NCI-H2196 treated with DMSO at 0.1 percent for 48 hours (cell line): ENCODE measurements around the gene PLEKHM3.

Experiments used
- DNase-seq: peaks from one replicate; lab custom pipeline; 2025; ENCODE audit not compliant: unreplicated experiment; lab: John Stamatoyannopoulos, UW

Gene PLEKHM3

GRCh38 chr2:207805566-207806226, 219.6 kb downstream of the PLEKHM3 start:
- no peak for DNase-seq

GRCh38 chr2:207802650-207803049, 222.7 kb downstream of the PLEKHM3 start:
- no peak for DNase-seq

- DNase-seq = no peak
Observed at GRCh38 chr2:207801259-207801658, 224.1 kb downstream of the PLEKHM3 start.

- DNase-seq = peak; percentile 72
Observed at GRCh38 chr2:207796585-207797350, 228.6 kb downstream of the PLEKHM3 start.

GRCh38 chr2:207792244-207792785, 233.0 kb downstream of the PLEKHM3 start:
- peak; percentile 29 for DNase-seq

- no peak for DNase-seq
Observed at GRCh38 chr2:207791579-207792243, 233.6 kb downstream of the PLEKHM3 start.

- no peak for DNase-seq
Observed at GRCh38 chr2:207790898-207791297, 234.4 kb downstream of the PLEKHM3 start.

GRCh38 chr2:207787800-207788199, 237.5 kb downstream of the PLEKHM3 start:
- DNase-seq = no peak

GRCh38 chr2:207787017-207787416, 238.3 kb downstream of the PLEKHM3 start:
- DNase-seq = no peak

- DNase-seq = no peak
Observed at GRCh38 chr2:207784898-207785297, 240.4 kb downstream of the PLEKHM3 start.

GRCh38 chr2:207783514-207783913, 241.8 kb downstream of the PLEKHM3 start:
- DNase-seq = no peak

GRCh38 chr2:207782238-207783030, 242.9 kb downstream of the PLEKHM3 start:
- DNase-seq = no peak

GRCh38 chr2:207779523-207779922, 245.8 kb downstream of the PLEKHM3 start:
- no peak for DNase-seq

GRCh38 chr2:207778298-207778882, 246.9 kb downstream of the PLEKHM3 start:
- DNase-seq = no peak

GRCh38 chr2:207777124-207777523, 248.2 kb downstream of the PLEKHM3 start:
- DNase-seq = no peak

- no peak for DNase-seq
Observed at GRCh38 chr2:207775473-207775872, 249.9 kb downstream of the PLEKHM3 start.

- no peak for DNase-seq
Observed at GRCh38 chr2:207772844-207773205, 252.5 kb downstream of the PLEKHM3 start.

GRCh38 chr2:207772081-207772843, 253.1 kb downstream of the PLEKHM3 start:
- DNase-seq = no peak

- no peak for DNase-seq
Observed at GRCh38 chr2:207771421-207771820, 253.9 kb downstream of the PLEKHM3 start.
